NCI-H524 (cell line): ENCODE data around the gene CCL28.

ENCODE experiments used
- DNase-seq, 2 experiments: peaks; one replicate each; lab custom pipeline; 2025; lab: John Stamatoyannopoulos, UW

The CCL28 gene

GRCh38 chr5:43357878-43358281, 54.3 kb downstream of the CCL28 start:
- no peak for DNase-seq

- no peak for DNase-seq
These were observed 55.1 kb downstream of the CCL28 start for GRCh38 chr5:43357067-43357466.

DNA sequence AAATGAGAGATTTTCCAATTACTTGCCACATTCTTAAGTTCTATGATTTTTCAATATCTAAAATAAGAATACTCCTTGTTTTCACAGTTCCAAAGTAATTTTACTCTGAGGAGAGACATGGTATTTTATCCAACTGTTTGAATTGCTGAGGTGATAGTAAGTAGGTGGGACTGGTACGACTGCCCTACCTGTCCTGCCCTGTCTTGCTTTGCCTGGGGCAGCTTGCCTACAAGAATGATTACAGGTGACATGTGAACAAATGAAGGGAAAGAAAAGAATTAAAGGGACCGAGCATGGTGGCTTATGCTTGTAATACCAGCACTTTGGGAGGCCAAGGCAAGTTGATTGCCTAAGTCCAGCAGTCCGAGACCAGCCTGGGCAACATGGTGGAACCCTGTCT, 57.4 kb downstream of the CCL28 start:
- no peak for DNase-seq

- DNase-seq, result no peak
These were observed 58.5 kb downstream of the CCL28 start for GRCh38 chr5:43353668-43354067.

DNA sequence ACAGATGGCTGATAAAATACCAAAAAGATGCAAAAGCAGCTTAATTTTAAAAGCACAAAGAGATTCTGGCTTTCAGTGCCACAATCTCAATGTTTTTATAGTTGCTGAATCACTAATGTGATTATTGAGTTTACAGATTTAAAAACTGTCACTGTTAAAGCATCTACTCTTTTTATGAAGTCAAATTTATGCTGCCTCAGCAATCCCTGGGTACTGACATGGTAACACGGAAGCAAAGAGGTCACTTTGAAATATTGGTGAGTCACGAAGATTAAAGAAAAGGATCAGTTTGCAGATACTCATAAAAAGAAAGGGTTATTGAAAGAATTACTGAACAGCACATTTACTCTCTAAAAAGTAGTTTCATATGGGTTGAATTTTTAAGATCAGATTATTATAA, 59.3 kb downstream of the CCL28 start:
- no peak for DNase-seq

DNA sequence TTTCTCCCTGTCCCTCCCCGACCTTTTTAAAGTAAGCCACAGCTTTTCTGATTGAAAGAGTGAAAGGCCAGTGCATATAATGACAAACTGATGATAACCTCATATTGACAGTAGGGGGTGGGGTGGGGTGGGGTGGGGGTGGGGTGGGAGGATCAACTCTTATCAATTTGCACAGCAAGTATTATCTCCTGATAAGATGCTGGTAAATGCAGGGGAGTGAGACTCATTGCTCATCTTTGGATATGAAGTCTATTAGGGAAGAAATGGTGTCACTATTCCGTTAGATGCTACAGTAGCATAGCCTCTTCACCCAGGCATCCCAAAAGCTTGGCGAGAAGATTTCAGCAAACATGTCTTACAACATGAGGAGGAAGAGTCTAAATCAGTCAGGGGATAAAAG, 60.1 kb downstream of the CCL28 start:
- DNase-seq, result no peak

DNA sequence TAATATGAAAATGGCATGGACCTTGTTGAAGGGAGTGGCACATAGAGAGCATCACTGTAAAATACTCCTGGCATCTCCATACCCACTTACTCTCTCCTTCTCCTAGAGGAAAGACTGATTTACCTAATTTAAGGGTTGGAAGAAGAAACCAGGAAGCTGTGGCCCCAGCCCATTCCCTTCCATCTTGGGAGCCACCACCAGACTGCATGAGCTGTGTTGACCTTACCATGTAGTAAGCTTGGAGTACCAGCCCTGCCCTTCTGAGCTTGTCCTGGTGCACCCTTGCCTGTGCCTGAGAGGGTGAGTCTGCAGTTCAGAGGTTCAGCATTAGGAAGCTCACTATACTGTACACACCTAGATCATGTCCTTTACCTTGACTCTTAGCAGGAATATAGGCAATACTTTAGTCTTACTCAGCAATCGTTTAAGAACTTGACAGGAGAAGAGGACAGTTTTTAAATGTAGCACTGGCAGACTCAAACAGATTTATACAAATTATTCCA, 63.3 kb downstream of the CCL28 start:
- no peak for DNase-seq

- no peak for DNase-seq
These were observed 64.0 kb downstream of the CCL28 start for GRCh38 chr5:43348207-43348606.

DNA sequence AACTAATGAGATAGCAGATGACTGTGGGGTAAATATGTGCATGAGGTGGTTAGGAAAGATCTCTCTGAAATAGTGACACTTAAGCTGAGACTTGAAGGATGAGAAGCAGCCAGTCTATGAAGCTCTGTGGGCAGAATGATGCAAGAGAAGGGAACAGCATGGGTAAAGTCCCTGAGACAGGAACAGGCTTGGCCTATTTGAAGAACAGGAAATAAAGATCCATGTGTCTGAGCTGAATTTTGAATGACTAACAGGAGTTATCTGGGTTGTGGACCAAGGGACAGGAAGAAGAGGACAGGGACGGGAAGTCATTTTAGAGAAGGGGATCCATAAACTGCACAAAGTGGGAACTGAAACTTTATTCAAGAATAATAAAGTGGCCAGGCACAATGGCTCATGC, 73.3 kb downstream of the CCL28 start:
- DNase-seq, result no peak

DNA sequence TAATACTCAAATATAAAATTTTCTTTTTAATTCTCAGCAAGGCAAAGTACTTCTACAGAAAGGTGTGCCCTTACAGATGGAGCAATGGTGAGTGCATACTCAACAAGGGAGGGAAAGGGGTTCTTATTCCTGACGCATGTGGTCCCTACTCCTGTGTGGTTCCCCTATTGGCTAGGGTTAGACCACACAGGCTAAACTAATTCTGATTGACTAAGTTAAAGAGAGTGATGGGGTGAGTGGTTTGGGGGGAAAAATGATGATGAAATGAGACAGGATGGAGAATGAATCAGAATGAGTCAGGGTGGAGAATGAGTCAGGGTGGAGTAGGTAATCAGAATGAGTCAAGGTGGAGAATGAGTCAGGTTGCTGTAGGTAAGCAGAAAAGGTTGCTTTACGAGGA, 76.0 kb downstream of the CCL28 start:
- DNase-seq, result no peak

DNA sequence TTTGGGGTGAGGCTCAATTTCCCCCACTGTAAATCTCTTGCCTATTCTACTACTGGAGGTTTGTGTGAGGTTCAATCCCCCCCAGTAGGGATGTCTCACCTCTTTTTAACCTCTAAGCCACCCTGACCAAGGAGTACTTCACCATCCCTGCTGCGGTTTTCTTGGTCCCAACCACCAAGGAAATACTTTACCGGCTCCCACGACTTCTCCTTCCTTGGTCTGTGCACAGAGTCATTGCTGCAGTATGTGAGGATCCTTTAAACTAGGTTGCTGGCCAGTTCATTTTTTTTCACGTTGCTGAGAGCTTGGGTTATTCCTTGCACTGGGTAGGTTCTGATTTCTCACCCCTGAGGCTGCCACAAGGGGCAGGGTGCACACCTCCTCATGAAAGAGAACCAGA, 76.5 kb downstream of the CCL28 start:
- no peak for DNase-seq

GRCh38 chr5:43332401-43332800, 79.8 kb downstream of the CCL28 start:
- DNase-seq, result no peak
